GM12801 (cell line): ENCODE results near the gene MYOG.

Source experiments
- TF ChIP-seq, protein P1 (sequence below): IDR thresholded peaks from one replicate; pipeline ENCODE4 v1.5.1; 2011; ENCODE audit warnings: control low read depth; ENCODE audit not compliant: insufficient read length; ENCODE audit errors: extremely low read depth

Gene MYOG

DNA sequence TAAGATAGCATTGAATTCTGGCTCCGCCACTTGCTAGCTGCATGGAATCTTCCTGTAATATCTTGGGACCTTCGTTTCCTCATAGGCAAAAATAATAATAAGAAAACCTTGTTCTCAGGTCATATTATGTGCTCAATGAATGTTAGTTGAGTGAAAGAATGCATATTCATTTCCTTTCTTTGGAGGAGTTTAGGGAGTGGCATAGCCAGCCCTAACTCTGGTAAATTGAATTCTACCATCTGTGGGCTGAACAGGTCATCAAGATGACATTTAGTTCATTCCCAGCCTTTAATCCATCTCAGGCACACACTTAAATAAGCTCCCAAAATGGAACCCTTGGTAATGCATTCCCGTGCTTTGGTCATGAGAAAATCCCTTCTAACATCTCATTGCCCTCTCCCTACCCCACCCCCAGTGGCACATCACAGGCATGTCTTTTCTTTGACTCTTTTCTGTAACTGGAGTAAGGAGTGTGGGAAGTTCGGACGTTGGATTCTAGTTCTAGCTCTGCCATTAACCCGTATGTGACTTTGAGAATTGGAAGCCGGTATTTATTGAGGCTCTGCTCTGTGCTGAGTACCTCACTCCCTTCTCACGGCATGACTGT is 13.2 kb upstream of the MYOG start:
- TF ChIP-seq, protein P1, sequence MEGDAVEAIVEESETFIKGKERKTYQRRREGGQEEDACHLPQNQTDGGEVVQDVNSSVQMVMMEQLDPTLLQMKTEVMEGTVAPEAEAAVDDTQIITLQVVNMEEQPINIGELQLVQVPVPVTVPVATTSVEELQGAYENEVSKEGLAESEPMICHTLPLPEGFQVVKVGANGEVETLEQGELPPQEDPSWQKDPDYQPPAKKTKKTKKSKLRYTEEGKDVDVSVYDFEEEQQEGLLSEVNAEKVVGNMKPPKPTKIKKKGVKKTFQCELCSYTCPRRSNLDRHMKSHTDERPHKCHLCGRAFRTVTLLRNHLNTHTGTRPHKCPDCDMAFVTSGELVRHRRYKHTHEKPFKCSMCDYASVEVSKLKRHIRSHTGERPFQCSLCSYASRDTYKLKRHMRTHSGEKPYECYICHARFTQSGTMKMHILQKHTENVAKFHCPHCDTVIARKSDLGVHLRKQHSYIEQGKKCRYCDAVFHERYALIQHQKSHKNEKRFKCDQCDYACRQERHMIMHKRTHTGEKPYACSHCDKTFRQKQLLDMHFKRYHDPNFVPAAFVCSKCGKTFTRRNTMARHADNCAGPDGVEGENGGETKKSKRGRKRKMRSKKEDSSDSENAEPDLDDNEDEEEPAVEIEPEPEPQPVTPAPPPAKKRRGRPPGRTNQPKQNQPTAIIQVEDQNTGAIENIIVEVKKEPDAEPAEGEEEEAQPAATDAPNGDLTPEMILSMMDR: no peak

DNA sequence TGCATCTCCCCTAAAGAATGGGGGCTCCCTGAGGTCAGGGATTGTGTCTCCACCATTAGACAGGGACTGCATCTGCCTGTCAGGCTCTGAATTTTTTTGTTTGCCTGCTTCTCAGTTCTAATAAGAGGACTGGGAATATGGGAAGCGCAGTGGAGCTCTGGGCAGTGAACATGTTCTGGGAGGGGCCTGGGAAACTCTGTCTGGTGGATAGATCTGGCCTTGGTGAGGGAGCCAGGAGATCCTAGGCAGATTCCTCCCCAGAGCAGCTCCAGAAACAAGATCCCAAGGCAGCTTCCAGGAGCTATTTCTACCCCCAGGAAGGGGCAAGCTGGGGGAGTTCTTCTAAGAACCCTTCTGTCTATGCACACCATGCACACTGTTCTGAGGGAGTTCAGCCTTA is 12.6 kb upstream of the MYOG start:
- TF ChIP-seq, protein P1: no peak

DNA sequence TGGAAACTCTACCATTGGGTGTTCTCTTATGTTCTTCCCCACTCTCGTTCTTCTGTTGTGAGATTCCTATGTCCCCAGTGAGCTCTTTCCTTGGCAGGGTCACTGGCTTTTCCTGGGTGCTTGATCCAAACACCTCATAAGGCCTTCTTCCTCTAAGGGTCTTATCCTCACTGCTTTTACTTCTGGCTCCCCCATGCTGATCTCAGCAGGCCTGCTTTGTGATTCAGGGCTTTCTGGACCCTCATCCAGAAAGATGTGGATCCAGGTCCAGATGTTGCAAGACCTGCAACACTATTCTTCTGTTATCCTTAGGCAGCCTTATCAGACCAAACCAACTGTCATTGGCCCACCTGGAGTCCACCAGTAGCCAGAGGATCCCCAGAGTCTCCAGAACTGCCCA is 11.2 kb upstream of the MYOG start:
- TF ChIP-seq, protein P1: no peak

DNA sequence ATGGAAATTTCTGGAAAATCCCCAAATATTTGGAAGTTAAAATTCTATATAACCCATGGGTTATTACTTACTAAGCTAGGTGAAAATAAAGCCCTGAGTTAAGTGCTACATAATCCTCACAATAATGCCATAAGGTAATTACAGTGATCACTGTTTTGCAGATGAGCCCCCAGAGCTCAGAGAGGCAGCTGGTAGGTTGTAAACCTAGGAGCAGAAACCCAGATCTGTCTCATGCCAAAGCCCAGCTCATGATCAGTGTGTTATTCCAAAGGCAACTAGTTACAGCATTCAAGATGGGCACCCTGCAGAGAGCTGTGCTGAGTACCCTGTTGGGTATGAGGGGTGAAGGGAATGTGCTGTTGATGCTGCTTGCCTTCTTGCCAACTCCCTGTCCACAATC is 10.8 kb upstream of the MYOG start:
- TF ChIP-seq, protein P1: no peak

DNA sequence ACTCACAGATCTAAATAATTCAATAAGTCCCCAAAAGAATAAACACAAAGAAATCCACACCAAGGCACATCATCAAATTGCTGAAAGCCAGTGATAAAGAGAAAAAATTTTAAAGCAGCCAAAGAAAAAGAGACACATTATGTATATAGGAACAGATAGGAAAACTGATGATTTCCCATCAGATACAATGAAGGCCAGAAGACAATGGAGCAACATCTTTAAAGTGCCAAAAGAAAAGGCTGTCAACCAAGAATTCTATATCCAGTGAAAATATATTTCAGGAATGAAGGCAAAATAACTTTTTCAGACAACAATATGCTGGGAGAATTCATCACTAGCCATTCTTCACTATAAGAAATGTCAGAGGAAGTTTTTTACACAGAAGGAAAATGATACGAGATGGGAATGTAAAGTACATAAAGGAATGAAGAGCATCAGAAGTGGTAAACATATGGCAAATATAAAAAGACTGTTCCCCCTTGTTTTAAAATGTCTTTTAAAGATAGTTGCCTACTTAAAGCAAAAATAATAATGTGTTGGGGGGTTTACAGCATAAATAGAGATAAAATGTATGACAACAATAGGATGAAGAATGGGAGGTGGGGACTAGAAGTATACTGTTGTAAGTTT is 9.4 kb upstream of the MYOG start:
- TF ChIP-seq, protein P1: no peak

DNA sequence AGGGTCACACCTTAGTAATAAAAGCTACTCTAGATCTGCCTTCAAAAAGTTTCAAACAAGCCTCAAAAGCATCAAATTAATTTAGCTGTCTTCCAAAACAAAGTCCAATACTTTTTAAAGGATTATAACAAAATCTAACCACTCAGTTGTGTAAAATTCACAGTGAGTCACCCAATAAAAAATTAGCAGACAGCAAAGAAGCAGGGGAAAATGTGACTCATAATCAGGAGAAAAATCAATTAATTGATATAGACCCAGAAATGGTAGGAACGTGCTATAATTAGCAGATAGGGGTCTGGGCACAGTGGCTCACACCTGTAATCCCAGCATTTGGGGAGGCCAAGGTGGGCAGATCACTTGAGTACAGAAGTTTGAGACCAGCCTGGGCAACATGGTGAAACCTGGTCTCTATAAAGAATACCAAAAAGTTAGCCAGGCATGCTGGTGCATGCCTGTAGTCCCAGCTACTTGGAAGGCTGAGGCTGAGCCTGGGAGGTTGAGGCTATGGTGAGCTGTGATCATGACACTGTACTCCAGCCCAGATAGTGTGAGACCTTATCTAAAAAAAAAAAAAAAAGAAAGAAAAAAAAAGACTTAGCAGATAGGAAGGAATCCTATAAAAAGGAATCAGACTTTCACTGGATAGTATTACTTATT is 8.1 kb upstream of the MYOG start:
- TF ChIP-seq, protein P1: no peak

DNA sequence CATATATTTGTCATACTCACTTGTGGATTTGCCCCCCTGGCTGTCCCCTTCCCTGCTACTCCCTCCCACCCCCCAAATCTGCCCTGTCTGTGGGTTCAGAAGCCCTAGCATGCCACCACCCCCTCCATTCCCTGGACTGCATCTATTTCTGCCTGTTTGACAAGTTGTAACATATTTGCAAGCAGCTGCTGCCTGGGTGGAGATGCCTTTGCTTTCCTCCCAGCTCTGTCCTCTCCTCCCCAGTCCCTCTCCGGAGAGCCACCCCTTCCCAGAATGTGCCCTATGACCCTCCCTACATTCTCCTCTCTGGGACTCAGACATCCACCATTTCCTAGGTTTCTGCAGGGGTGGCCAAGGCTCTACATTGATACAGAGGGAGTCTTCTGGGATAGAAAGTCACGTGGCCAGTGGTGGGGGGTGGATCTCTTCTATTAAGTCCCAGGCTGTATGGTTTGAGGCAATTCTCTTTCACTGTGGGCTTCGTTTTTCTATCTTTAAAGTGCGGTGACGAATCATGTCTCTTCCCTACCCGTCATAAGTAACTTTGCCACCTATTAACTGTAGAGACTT is 6.0 kb upstream of the MYOG start:
- TF ChIP-seq, protein P1: no peak
